Naive thymus-derived CD4-positive, alpha-beta T cell (primary cell): ENCODE results near the gene PTPN18. TPM values are rescaled to one million over a fixed set of nuclear protein-coding genes. Genes with fewer than 3 reads are reported as not detected.

Source experiments
- ATAC-seq: fragments of 150-1000 bp; cut with Tn5 transposase; 2 replicates; pipeline ENCODE4 v1.10.0; 2021; ENCODE audit warnings: mild to moderate bottlenecking, moderate library complexity
- CTCF ChIA-PET: fragments of 350-600 bp; sonication (Branson Sonifier 250); formaldehyde crosslinking; loops from one replicate; lab custom pipeline; 2021; ENCODE audit warnings: antibody characterized with exemption; lab: Charles Lee
- POLR2A ChIA-PET: fragments of 350-600 bp; sonication (Branson Sonifier 250); formaldehyde crosslinking; loops from one replicate; lab custom pipeline; 2021; ENCODE audit warnings: antibody characterized with exemption, inconsistent platforms; lab: Charles Lee
- DNase-seq, 9 donors: peaks; one replicate each; pipeline versions ENCODE4 v3.0.0 to v3.0.0-alpha.2; 2020 to 2022; ENCODE audit warnings: mixed read lengths in 1 of 9
- H3K27ac ChIP-seq: one replicate; pipeline ENCODE4 v1.7.0; 2013; ENCODE audit warnings: mild to moderate bottlenecking, low read depth, low read length, moderate library complexity
- H3K27me3 ChIP-seq, 2 donors: one replicate each; pipeline ENCODE4 v1.7.0; 2013; ENCODE audit warnings: low read length in 2 of 2, mild to moderate bottlenecking in 2 of 2, moderate library complexity in 2 of 2; ENCODE audit not compliant: control insufficient read depth in 2 of 2, insufficient read depth in 2 of 2
- H3K36me3 ChIP-seq, 3 experiments: 1 replicate in 2 of 3; 2 replicates in 1 of 3; pipeline ENCODE4 v1.7.0; 2013; ENCODE audit warnings: low read length in 3 of 3, mild to moderate bottlenecking in 3 of 3, moderate library complexity in 1 of 3; ENCODE audit not compliant: insufficient read depth in 3 of 3, control insufficient read depth in 2 of 3
- H3K4me1 ChIP-seq, 2 donors: one replicate each; pipeline ENCODE4 v1.7.0; 2013; ENCODE audit warnings: low read length in 2 of 2, mild to moderate bottlenecking in 2 of 2, moderate library complexity in 1 of 2; ENCODE audit not compliant: control insufficient read depth in 2 of 2, insufficient read depth in 2 of 2
- H3K4me3 ChIP-seq: 2 replicates; pipeline ENCODE4 v1.7.0; 2013; ENCODE audit warnings: mild to moderate bottlenecking, low read length
- H3K9me3 ChIP-seq, 3 experiments: 1 replicate in 2 of 3; 2 replicates in 1 of 3; pipeline ENCODE4 v1.7.0; 2013; ENCODE audit warnings: low read length in 3 of 3; ENCODE audit not compliant: control insufficient read depth in 2 of 3
- H3K27ac Mint-ChIP-seq, 9 donors: one replicate each; pipeline ENCODE4 v1.8.0; 2020 to 2022; ENCODE audit warnings: mixed read lengths in 9 of 9, mild to moderate bottlenecking in 8 of 9, moderate library complexity in 5 of 9, inconsistent platforms in 2 of 9
- H3K27me3 Mint-ChIP-seq, 5 donors: one replicate each; pipeline ENCODE4 v1.8.0; 2021 to 2022; ENCODE audit warnings: mixed read lengths in 5 of 5, mild to moderate bottlenecking in 1 of 5
- H3K36me3 Mint-ChIP-seq, 5 donors: one replicate each; pipeline ENCODE4 v1.8.0; 2020 to 2022; ENCODE audit warnings: mixed read lengths in 5 of 5, mild to moderate bottlenecking in 3 of 5, inconsistent platforms in 1 of 5
- H3K4me1 Mint-ChIP-seq, 7 donors: one replicate each; pipeline ENCODE4 v1.8.0; 2020 to 2022; ENCODE audit warnings: mixed read lengths in 7 of 7, mild to moderate bottlenecking in 3 of 7, inconsistent platforms in 1 of 7
- H3K4me3 Mint-ChIP-seq, 10 donors: one replicate each; pipeline ENCODE4 v1.8.0; 2020 to 2022; ENCODE audit warnings: mild to moderate bottlenecking in 10 of 10, mixed read lengths in 10 of 10, moderate library complexity in 6 of 10, inconsistent platforms in 2 of 10
- H3K9me3 Mint-ChIP-seq, 11 donors: one replicate each; pipeline ENCODE4 v1.8.0; 2020 to 2022; ENCODE audit warnings: mixed read lengths in 11 of 11, mild to moderate bottlenecking in 4 of 11, inconsistent platforms in 1 of 11, moderate library complexity in 1 of 11
- intact Hi-C, 2 donors: fragments of 100-400 bp; cut with micrococcal nuclease; formaldehyde crosslinking; loops; one replicate each; pipeline ENCODE4 v1.15.1; 2023
- polyA plus RNA-seq, 2 donors: library from polyadenylated mRNA; unstranded; fragments of 300-500 nt; fragmentation: Illumina TruSeq; gene quantifications; one replicate each; pipeline ENCODE4 v1.2.3, GENCODE V29; 2021
- total RNA-seq, 6 experiments: library from RNA in 5 of 6; stranded (reverse) in 5 of 6; gene quantifications; 1 replicate in 5 of 6; 2 replicates in 1 of 6; pipeline ENCODE4 v1.2.3 and lab custom pipeline; 2021 to 2026

PTPN18 gene
- total and polyA plus RNA-seq, 7 experiments from 2014 or later = 39.4 to 112 (median 44.2) TPM

- H3K27me3 Mint-ChIP-seq = peaks cover 0 to 2% (median 0%) of the 10 kb centered on the region in 5 donors
- ChIA-PET CTCF (interaction anchor here (0.6 kb wide), 1 partner anchor 697 kb away, joined by 3 read pairs; no protein-coding TSS in a partner anchor), POLR2A (interaction anchor here (0.6 to 5.2 kb wide), 4 partner anchors 9 to 46 kb away, joined by 3 to 92 read pairs (median 32); partner anchors contain the start of gene PTPN18)
- Histone ChIP-seq H3K27ac (no peak overlapping the region), H3K9me3 (no peaks in the 10 kb centered on the region), H3K36me3 (peaks cover 16 to 52% (median 26%) of the 10 kb centered on the region in 3 experiments), H3K4me1 (peaks cover 10 to 19% of the 10 kb centered on the region in 2 donors), H3K4me3 (no peak overlapping the region), H3K27me3 (no peaks in the 10 kb centered on the region)
- intact Hi-C loops = no loop called here
- peaks cover 17 to 51% (median 38%) of the 10 kb centered on the region in 7 donors for H3K4me1 Mint-ChIP-seq
- peaks cover 8 to 45% (median 33%) of the 10 kb centered on the region in 5 donors for H3K36me3 Mint-ChIP-seq
- ATAC-seq (no peak), DNase-seq (no peak)
- peaks cover 0 to 4% (median 0%) of the 10 kb centered on the region in 11 donors for H3K9me3 Mint-ChIP-seq
- peak overlapping the region in 4 of 9 donors; percentile 19 to 73 (median 39) for H3K27ac Mint-ChIP-seq
- peak overlapping the region; percentile 24 to 100 (median 98) for H3K4me3 Mint-ChIP-seq
Observed at GRCh38 chr2:130344578-130344977, 11.3 kb upstream of the PTPN18 start.

GRCh38 chr2:130345091-130345490, 10.8 kb upstream of the PTPN18 start:
- CTCF ChIA-PET = no interaction called here
- H3K27ac Mint-ChIP-seq = peak overlapping the region in 4 of 9 donors; percentile 19 to 73 (median 39)

GRCh38 chr2:130345611-130346010, 10.2 kb upstream of the PTPN18 start:
- Mint-ChIP-seq H3K4me1 (peaks cover 12 to 45% (median 32%) of the 10 kb centered on the region in 7 donors), H3K4me3 (peak overlapping the region in 1 of 10 donors; percentile 48)

More at GRCh38 chr2:130345091-130345490, 10.8 kb upstream of the PTPN18 start:
- peak overlapping the region in 9 of 10 donors; percentile 24 to 100 (median 94) for H3K4me3 Mint-ChIP-seq
- Histone ChIP-seq H3K4me3 (no peak overlapping the region), H3K27me3 (no peaks in the 10 kb centered on the region), H3K27ac (no peak overlapping the region), H3K36me3 (peaks cover 16 to 47% (median 26%) of the 10 kb centered on the region in 3 experiments), H3K9me3 (no peaks in the 10 kb centered on the region), H3K4me1 (peaks cover 10 to 19% of the 10 kb centered on the region in 2 donors)
- peaks cover 0 to 4% (median 0%) of the 10 kb centered on the region in 11 donors for H3K9me3 Mint-ChIP-seq
- H3K4me1 Mint-ChIP-seq = peaks cover 15 to 50% (median 37%) of the 10 kb centered on the region in 7 donors
- POLR2A ChIA-PET = interaction anchor here (4.7 to 5.2 kb wide), 2 partner anchors 9 to 26 kb away, joined by 58 to 92 read pairs; partner anchors contain the start of gene PTPN18
- intact Hi-C loops = no loop called here
- peaks cover 5 to 39% (median 30%) of the 10 kb centered on the region in 5 donors for H3K36me3 Mint-ChIP-seq
- ATAC-seq (no peak), DNase-seq (no peak)
- H3K27me3 Mint-ChIP-seq = peaks cover 0 to 2% (median 0%) of the 10 kb centered on the region in 5 donors

GRCh38 chr2:130346041-130346740, 9.7 kb upstream of the PTPN18 start:
- Histone ChIP-seq H3K27me3 (no peaks in the 10 kb centered on the region), H3K9me3 (no peaks in the 10 kb centered on the region), H3K4me1 (peaks cover 7 to 15% of the 10 kb centered on the region in 2 donors), H3K27ac (no peak overlapping the region), H3K4me3 (no peak overlapping the region), H3K36me3 (peaks cover 16 to 41% (median 26%) of the 10 kb centered on the region in 3 experiments)
- Mint-ChIP-seq H3K36me3 (peaks cover 0 to 36% (median 24%) of the 10 kb centered on the region in 5 donors), H3K4me1 (peaks cover 9 to 41% (median 29%) of the 10 kb centered on the region in 7 donors), H3K27me3 (peaks cover 0 to 2% (median 0%) of the 10 kb centered on the region in 5 donors), H3K9me3 (peaks cover 0 to 2% (median 0%) of the 10 kb centered on the region in 11 donors), H3K27ac (peak overlapping the region in 2 of 9 donors; percentile 10 to 21), H3K4me3 (peak overlapping the region in 5 of 10 donors; percentile 12 to 48 (median 34))
- intact Hi-C loops = no loop called here
- ATAC-seq (no peak), DNase-seq (no peak)
- POLR2A ChIA-PET = interaction anchor here (5.2 kb wide), 1 partner anchor 25 kb away, joined by 92 read pairs; no protein-coding TSS in a partner anchor
- CTCF ChIA-PET = no interaction called here

More at GRCh38 chr2:130345611-130346010, 10.2 kb upstream of the PTPN18 start:
- Mint-ChIP-seq H3K27ac (no peak overlapping the region), H3K36me3 (peaks cover 0 to 36% (median 26%) of the 10 kb centered on the region in 5 donors), H3K27me3 (peaks cover 0 to 2% (median 0%) of the 10 kb centered on the region in 5 donors), H3K9me3 (peaks cover 0 to 2% (median 0%) of the 10 kb centered on the region in 11 donors)
- DNase-seq (no peak), ATAC-seq (no peak)
- no peaks in the 10 kb centered on the region for H3K9me3 ChIP-seq
- H3K4me3 ChIP-seq = no peak overlapping the region
- CTCF ChIA-PET = no interaction called here
- H3K27ac ChIP-seq = no peak overlapping the region
- H3K4me1 ChIP-seq = peaks cover 10 to 19% of the 10 kb centered on the region in 2 donors
- POLR2A ChIA-PET = interaction anchor here (4.7 to 5.2 kb wide), 2 partner anchors 8 to 26 kb away, joined by 58 to 92 read pairs; partner anchors contain the start of gene PTPN18
- intact Hi-C loops = no loop called here
- H3K36me3 ChIP-seq = peaks cover 16 to 42% (median 26%) of the 10 kb centered on the region in 3 experiments
- no peaks in the 10 kb centered on the region for H3K27me3 ChIP-seq

- peaks cover 6 to 36% (median 25%) of the 10 kb centered on the region in 7 donors for H3K4me1 Mint-ChIP-seq
- intact Hi-C loops = no loop called here
Observed at GRCh38 chr2:130346741-130347066, 9.2 kb upstream of the PTPN18 start.

GRCh38 chr2:130347220-130347925, 8.5 kb upstream of the PTPN18 start:
- DNase-seq (no peak), ATAC-seq (no peak)
- POLR2A ChIA-PET = interaction anchor here (0.7 kb wide), 1 partner anchor 24 kb away, joined by 3 read pairs; no protein-coding TSS in a partner anchor
- intact Hi-C loops = no loop called here
- Mint-ChIP-seq H3K27ac (no peak overlapping the region), H3K4me3 (no peak overlapping the region), H3K27me3 (peaks cover 0 to 2% (median 0%) of the 10 kb centered on the region in 5 donors), H3K4me1 (peaks cover 3 to 32% (median 23%) of the 10 kb centered on the region in 7 donors), H3K36me3 (peaks cover 0 to 36% (median 20%) of the 10 kb centered on the region in 5 donors), H3K9me3 (peaks cover 0 to 2% (median 0%) of the 10 kb centered on the region in 11 donors)
- Histone ChIP-seq H3K9me3 (no peaks in the 10 kb centered on the region), H3K36me3 (peaks cover 16 to 41% (median 26%) of the 10 kb centered on the region in 3 experiments), H3K27me3 (no peaks in the 10 kb centered on the region), H3K27ac (no peak overlapping the region), H3K4me1 (peaks cover 5 to 12% of the 10 kb centered on the region in 2 donors), H3K4me3 (no peak overlapping the region)
- CTCF ChIA-PET = interaction anchor here (0.6 kb wide), 1 partner anchor 13 kb away, joined by 3 read pairs; no protein-coding TSS in a partner anchor

More at GRCh38 chr2:130346741-130347066, 9.2 kb upstream of the PTPN18 start:
- H3K27me3 ChIP-seq = no peaks in the 10 kb centered on the region
- POLR2A ChIA-PET = interaction anchor here (0.7 kb wide), 1 partner anchor 24 kb away, joined by 3 read pairs; no protein-coding TSS in a partner anchor
- no peak for ATAC-seq
- peaks cover 0 to 2% (median 0%) of the 10 kb centered on the region in 5 donors for H3K27me3 Mint-ChIP-seq
- CTCF ChIA-PET = interaction anchor here (0.6 kb wide), 1 partner anchor 12 kb away, joined by 3 read pairs; no protein-coding TSS in a partner anchor
- H3K27ac ChIP-seq = no peak overlapping the region
- DNase-seq = no peak
- peaks cover 0 to 2% (median 0%) of the 10 kb centered on the region in 11 donors for H3K9me3 Mint-ChIP-seq
- no peak overlapping the region for H3K4me3 Mint-ChIP-seq
- no peaks in the 10 kb centered on the region for H3K9me3 ChIP-seq
- peak overlapping the region in 3 of 9 donors; percentile 10 to 33 (median 21) for H3K27ac Mint-ChIP-seq
- H3K4me3 ChIP-seq = no peak overlapping the region
- peaks cover 0 to 36% (median 22%) of the 10 kb centered on the region in 5 donors for H3K36me3 Mint-ChIP-seq
- peaks cover 16 to 41% (median 26%) of the 10 kb centered on the region in 3 experiments for H3K36me3 ChIP-seq
- peaks cover 5 to 12% of the 10 kb centered on the region in 2 donors for H3K4me1 ChIP-seq
